OCI-LY3 (cell line): ENCODE measurements around the gene IRGQ.
"Not testable (repeated sequence)": the region's sequence is repeated elsewhere in the genome, so short reads cannot be mapped to it uniquely, and the experiment has no call there.

Experiments used
- H2AFZ ChIP-seq: fragments of 200-600, 300-600 bp; shearing (Covaris generic); 2 replicates; pipeline ENCODE4 v1.6.0; 2014; ENCODE audit warnings: antibody characterized with exemption, low read depth, low read length
- H3K27ac ChIP-seq: fragments of 200-600, 300-600 bp; sonication (generic); 2 replicates; pipeline ENCODE4 v1.5.1; 2014; ENCODE audit warnings: mild to moderate bottlenecking, low read length, moderate library complexity, mixed read lengths
- H3K27me3 ChIP-seq: fragments of 200-600, 300-600 bp; sonication (generic); 2 replicates; pipeline ENCODE4 v1.6.1; 2014; ENCODE audit warnings: low read depth, low read length, mixed read lengths
- H3K36me3 ChIP-seq: fragments of 200-600, 300-600 bp; sonication (generic); replicated peaks from 2 replicates; pipeline ENCODE3; 2014; ENCODE audit warnings: low read depth, low read length, mixed read lengths
- H3K4me1 ChIP-seq: fragments of 300-600, 200-600 bp; sonication (generic); 2 replicates; pipeline ENCODE4 v1.6.1; 2014; ENCODE audit warnings: low read length, mixed read lengths
- H3K4me2 ChIP-seq: fragments of 200-600, 300-600 bp; sonication (generic); 2 replicates; pipeline ENCODE4 v1.6.1; 2014; ENCODE audit warnings: low read length, mixed read lengths
- H3K4me3 ChIP-seq: fragments of 300-600, 200-600 bp; sonication (generic); 2 replicates; pipeline ENCODE4 v1.5.1; 2014; ENCODE audit warnings: antibody characterized with exemption, mild to moderate bottlenecking, low read length, moderate library complexity
- H3K79me2 ChIP-seq: fragments of 300-600, 200-600 bp; shearing (Covaris generic); 2 replicates; pipeline ENCODE4 v1.6.1; 2014; ENCODE audit warnings: mild to moderate bottlenecking, low read length, mixed read lengths
- H3K9ac ChIP-seq: fragments of 300-600, 200-600 bp; shearing (Covaris generic); 2 replicates; pipeline ENCODE4 v1.6.0; 2014; ENCODE audit warnings: mild to moderate bottlenecking, low read length, moderate library complexity
- H3K9me3 ChIP-seq: fragments of 200-600, 300-600 bp; shearing (Covaris generic); 2 replicates; pipeline ENCODE4 v1.6.1; 2014; ENCODE audit warnings: low read length, mixed read lengths; ENCODE audit not compliant: insufficient read depth
- H4K20me1 ChIP-seq: fragments of 200-600, 300-600 bp; sonication (generic); 2 replicates; pipeline ENCODE4 v1.6.1; 2016; ENCODE audit warnings: low read length, mixed read lengths; ENCODE audit not compliant: insufficient read depth
- CTCF ChIP-seq: fragments of 200-600, 300-600 bp; sonication (generic); IDR thresholded peaks from 2 replicates; pipeline ENCODE4 v1.5.1; 2014; ENCODE audit warnings: antibody characterized with exemption, low read length, low read depth
- EZH2phosphoT487 ChIP-seq: fragments of 200-600 bp; shearing (Covaris generic); IDR thresholded peaks from 2 replicates; pipeline ENCODE4 v1.6.1; 2018; ENCODE audit warnings: antibody characterized with exemption, mixed run types, low read depth

IRGQ gene

GRCh38 chr19:43548706-43549105, 47.2 kb downstream of the IRGQ start:
- no peak overlapping the region for H3K4me3 ChIP-seq
- H3K9ac ChIP-seq = no peak overlapping the region
- H3K4me2 ChIP-seq = no peak overlapping the region
- no peak overlapping the region for H3K27ac ChIP-seq
- no peaks in the 10 kb centered on the region for H4K20me1 ChIP-seq
- H3K36me3 ChIP-seq = peaks cover 34% of the 10 kb centered on the region
- H3K27me3 ChIP-seq = no peaks in the 10 kb centered on the region
- H2AFZ ChIP-seq = no peak overlapping the region
- H3K4me1 ChIP-seq = no peaks in the 10 kb centered on the region
- no peaks in the 10 kb centered on the region for H3K79me2 ChIP-seq
- H3K9me3 ChIP-seq = no peaks in the 10 kb centered on the region
- TF ChIP-seq CTCF = no peak
- no peak for TF ChIP-seq EZH2phosphoT487

- not testable (repeated sequence) for H3K4me1 ChIP-seq, H2AFZ ChIP-seq, H3K9me3 ChIP-seq, H3K27ac ChIP-seq, H3K27me3 ChIP-seq, H3K4me3 ChIP-seq, H3K79me2 ChIP-seq, H3K4me2 ChIP-seq, H4K20me1 ChIP-seq, H3K9ac ChIP-seq
- peaks cover 29% of the 10 kb centered on the region for H3K36me3 ChIP-seq
Observed at GRCh38 chr19:43547926-43548325, 48.0 kb downstream of the IRGQ start.

GRCh38 chr19:43546581-43546980, 49.4 kb downstream of the IRGQ start:
- H3K27ac ChIP-seq = no peak overlapping the region
- H3K36me3 ChIP-seq = peaks cover 30% of the 10 kb centered on the region
- H3K4me2 ChIP-seq = no peak overlapping the region
- H3K4me3 ChIP-seq = no peak overlapping the region
- H3K4me1 ChIP-seq = no peaks in the 10 kb centered on the region
- H4K20me1 ChIP-seq = no peaks in the 10 kb centered on the region
- no peak overlapping the region for H2AFZ ChIP-seq
- H3K9me3 ChIP-seq = no peaks in the 10 kb centered on the region
- H3K79me2 ChIP-seq = no peaks in the 10 kb centered on the region
- no peaks in the 10 kb centered on the region for H3K27me3 ChIP-seq
- no peak overlapping the region for H3K9ac ChIP-seq
- no peak for TF ChIP-seq EZH2phosphoT487
- TF ChIP-seq CTCF = no peak

GRCh38 chr19:43545981-43546380, 50.0 kb downstream of the IRGQ start:
- Histone ChIP-seq H2AFZ (no peak overlapping the region), H3K27ac (no peak overlapping the region), H3K79me2 (no peaks in the 10 kb centered on the region), H3K4me2 (no peak overlapping the region), H3K4me1 (no peaks in the 10 kb centered on the region), H3K27me3 (no peaks in the 10 kb centered on the region), H4K20me1 (no peaks in the 10 kb centered on the region), H3K4me3 (no peak overlapping the region), H3K9ac (no peak overlapping the region), H3K9me3 (no peaks in the 10 kb centered on the region), H3K36me3 (peaks cover 27% of the 10 kb centered on the region)
- TF ChIP-seq CTCF (no peak), EZH2phosphoT487 (no peak)

GRCh38 chr19:43545276-43545675, 50.7 kb downstream of the IRGQ start:
- H3K36me3 ChIP-seq = peaks cover 31% of the 10 kb centered on the region
- no peak overlapping the region for H3K4me3 ChIP-seq
- H4K20me1 ChIP-seq = no peaks in the 10 kb centered on the region
- H3K27ac ChIP-seq = no peak overlapping the region
- H3K27me3 ChIP-seq = no peaks in the 10 kb centered on the region
- no peak overlapping the region for H3K9ac ChIP-seq
- H3K79me2 ChIP-seq = no peaks in the 10 kb centered on the region
- no peaks in the 10 kb centered on the region for H3K4me1 ChIP-seq
- H2AFZ ChIP-seq = no peak overlapping the region
- no peak for TF ChIP-seq CTCF
- TF ChIP-seq EZH2phosphoT487 = no peak
- no peak overlapping the region for H3K4me2 ChIP-seq
- no peaks in the 10 kb centered on the region for H3K9me3 ChIP-seq
